HG02938 (cell line): ENCODE data around the gene FGFR1OP2.
A peak's percentile ranks its signal among the peaks of the same experiment; 100 is the strongest.
"Not testable (repeated sequence)": the region's sequence is repeated elsewhere in the genome, so short reads cannot be mapped to it uniquely, and the experiment has no call there.

ENCODE experiments used
- ATAC-seq: cut with Tn5 transposase; IDR thresholded peaks from one replicate; pipeline ENCODE4 v1.9.1; 2021; ENCODE audit warnings: mild to moderate bottlenecking, moderate library complexity; ENCODE audit not compliant: unreplicated experiment

The FGFR1OP2 gene

GRCh38 chr12:26937863-26938700 lies at the start of gene FGFR1OP2, which contains the start of gene INTS13:
TSS of gene FGFR1OP2 (plus strand) at chr12:26938470. CDS start at chr12:26954159, 15,689 bp downstream.
TSS of gene INTS13 (minus strand) at chr12:26937981. CDS start at chr12:26936803, 1,178 bp downstream.
- peak; percentile 84 for ATAC-seq

DNA sequence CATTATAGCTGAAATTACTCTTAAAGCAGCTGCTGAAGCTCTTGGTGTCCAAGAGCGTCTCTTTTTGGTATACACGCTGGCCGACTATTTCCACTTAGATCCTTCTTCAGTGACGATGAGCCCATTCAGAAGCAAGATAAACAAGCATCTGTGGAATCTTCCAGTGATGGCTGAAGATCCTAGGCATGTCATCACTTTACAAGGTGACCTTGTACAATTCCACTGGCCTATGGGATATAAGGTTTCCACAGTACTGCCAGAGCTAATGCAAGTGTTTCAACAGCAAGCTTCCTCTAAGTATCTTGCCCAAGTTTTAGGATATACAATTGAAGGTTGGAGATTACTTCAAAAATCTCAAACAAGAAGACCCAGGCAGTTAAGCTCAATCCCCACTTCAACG lies 47.5 kb upstream of the FGFR1OP2 start:
- ATAC-seq: no peak

- no peak for ATAC-seq
These were observed 46.6 kb upstream of the FGFR1OP2 start for GRCh38 chr12:26891704-26892103.

DNA sequence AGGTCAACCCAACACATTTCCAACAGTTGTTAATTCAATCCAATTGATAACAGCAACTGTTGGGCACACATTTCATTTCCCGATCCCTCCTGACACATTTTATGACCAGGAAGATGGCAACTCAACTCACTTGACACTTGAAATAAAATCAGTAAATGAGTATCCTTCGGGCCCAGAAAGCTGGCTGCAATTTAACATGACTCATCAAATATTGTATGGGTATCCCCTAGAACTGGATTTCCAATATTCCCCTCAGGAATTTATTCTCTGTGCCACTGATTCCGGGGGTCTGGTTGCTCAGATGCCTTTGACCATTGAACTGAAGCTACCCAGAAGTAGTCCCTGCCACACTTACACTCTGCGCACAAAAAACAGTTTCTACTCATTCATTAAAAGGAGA lies 42.6 kb upstream of the FGFR1OP2 start:
- ATAC-seq: no peak

GRCh38 chr12:26896913-26897312 lies 41.4 kb upstream of the FGFR1OP2 start:
- ATAC-seq: no peak

GRCh38 chr12:26903396-26903795 lies 34.9 kb upstream of the FGFR1OP2 start:
- ATAC-seq: not testable (repeated sequence)

GRCh38 chr12:26906024-26906423 lies 32.2 kb upstream of the FGFR1OP2 start:
- ATAC-seq: no peak

- ATAC-seq: no peak
These were observed 31.6 kb upstream of the FGFR1OP2 start for GRCh38 chr12:26906704-26907103.

- ATAC-seq: no peak
These were observed 19.7 kb upstream of the FGFR1OP2 start for GRCh38 chr12:26918321-26919215.

DNA sequence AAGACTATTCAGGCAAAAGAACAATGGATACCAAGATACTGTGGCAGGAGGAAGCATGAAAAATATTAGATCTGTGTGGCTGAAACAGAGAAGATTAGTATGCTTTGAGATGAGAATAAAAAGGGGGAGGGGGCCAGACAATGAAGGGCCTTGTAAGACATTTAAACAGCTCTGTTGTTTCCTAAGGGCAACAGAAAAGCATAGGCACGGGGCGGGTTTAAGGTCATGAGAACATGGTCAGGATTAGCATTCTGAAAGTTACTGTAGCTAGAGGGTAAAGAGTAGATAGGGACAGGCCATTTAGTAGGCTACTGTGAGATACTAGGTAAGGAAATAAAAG lies 19.1 kb upstream of the FGFR1OP2 start:
- no peak for ATAC-seq

- no peak for ATAC-seq
These were observed 16.4 kb upstream of the FGFR1OP2 start for GRCh38 chr12:26921886-26922285.

DNA sequence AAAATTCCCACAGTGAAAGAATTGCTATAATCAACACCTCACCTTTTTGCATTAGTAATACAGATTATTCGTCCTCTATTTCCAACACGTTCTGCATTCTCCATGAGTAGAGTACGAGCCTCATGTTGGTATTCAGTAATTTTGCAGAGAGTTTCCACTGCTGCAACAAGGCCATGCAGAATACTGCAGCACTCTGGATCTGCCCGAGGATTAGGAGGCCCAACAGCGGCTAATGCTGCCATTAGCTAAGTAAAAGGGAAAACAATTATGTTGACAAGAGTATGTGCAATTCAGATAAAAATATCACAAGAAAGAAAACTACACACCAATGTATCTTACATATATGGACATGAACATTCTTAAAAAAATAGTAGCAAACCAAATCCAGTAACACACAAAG lies 9.6 kb upstream of the FGFR1OP2 start:
- no peak for ATAC-seq

- no peak for ATAC-seq
These were observed 8.7 kb upstream of the FGFR1OP2 start for GRCh38 chr12:26929590-26929989.

DNA sequence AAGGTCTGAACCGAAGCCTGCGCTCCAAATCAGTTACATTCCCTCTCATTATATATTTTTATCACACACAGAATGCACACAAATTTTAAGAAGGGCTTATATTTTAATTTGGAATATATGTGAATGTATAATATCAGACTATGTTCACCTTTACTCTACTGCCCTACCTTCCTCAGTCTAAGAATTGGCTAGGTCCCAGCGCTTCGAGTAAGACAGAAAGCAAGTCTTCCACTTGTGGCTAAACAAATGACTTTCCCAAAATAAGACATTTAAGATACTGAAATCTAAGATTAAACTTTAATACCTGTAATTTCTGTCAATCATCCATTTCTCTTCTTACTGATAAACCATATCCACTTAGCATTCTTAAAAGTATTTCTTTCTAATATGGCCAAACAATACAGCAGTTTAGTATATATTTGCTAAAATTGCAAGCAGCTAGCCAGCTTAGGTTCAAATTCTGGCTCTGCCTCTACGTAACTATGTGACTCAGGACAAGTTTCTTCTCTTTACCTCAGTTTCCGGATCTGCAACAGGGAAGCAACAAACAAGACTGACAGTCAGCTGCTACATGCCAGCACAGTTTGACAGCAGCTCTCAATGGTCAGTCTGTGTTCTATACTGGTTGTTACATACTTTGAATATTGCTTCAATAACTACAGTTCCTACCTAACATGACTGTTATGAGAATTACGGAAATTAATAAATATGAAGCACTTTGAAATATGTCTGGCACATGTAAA lies 2.5 kb upstream of the FGFR1OP2 start:
- ATAC-seq: no peak

GRCh38 chr12:26936559-26937442 lies 1.5 kb upstream of the FGFR1OP2 start:
- ATAC-seq: no peak

- ATAC-seq: no peak
These were observed 817 bp upstream of the FGFR1OP2 start for GRCh38 chr12:26937443-26937862.

DNA sequence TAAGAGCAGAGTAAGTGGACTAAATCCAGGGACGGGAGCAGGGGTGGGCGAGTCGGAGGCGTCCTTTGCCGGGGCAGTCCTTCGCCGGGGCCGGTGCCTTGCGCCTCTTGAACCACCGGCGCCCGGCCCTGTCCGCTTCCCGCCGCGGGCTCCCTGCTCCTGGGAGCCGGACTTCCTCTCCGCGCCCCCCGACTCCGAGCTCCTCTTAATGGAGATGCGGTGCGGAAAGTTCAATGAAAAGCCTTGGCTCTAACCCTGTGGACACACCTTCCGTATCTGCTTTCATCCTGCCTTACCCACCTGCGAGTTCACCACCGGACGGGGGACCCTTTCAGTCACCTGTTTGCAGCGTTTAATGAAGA lies 412 bp downstream of the FGFR1OP2 start:
- ATAC-seq: peak; percentile 8

GRCh38 chr12:26939192-26939832 lies 1.0 kb downstream of the FGFR1OP2 start:
- no peak for ATAC-seq

GRCh38 chr12:26939953-26940352 lies 1.7 kb downstream of the FGFR1OP2 start:
- ATAC-seq: no peak
